Neural crest cell (in vitro differentiated cells): ENCODE data around the gene TMEM50A. TPM values are rescaled to one million over a fixed set of nuclear protein-coding genes. Genes with fewer than 3 reads are reported as not detected.

Source experiments
- DNase-seq: peaks from one replicate; pipeline ENCODE4 v3.0.0; 2021; ENCODE audit warnings: low read depth, mixed read lengths, low spot score
- H3K27ac Mint-ChIP-seq: one replicate; pipeline ENCODE4 v1.8.0; 2021; ENCODE audit warnings: mild to moderate bottlenecking, mixed read lengths; ENCODE audit not compliant: unreplicated experiment
- H3K27me3 Mint-ChIP-seq: 2 replicates; pipeline ENCODE4 v1.8.0; 2021; ENCODE audit warnings: low read depth, mild to moderate bottlenecking, mixed read lengths
- H3K36me3 Mint-ChIP-seq: 2 replicates; pipeline ENCODE4 v1.8.0; 2021; ENCODE audit warnings: low read depth, mild to moderate bottlenecking, mixed read lengths
- H3K4me1 Mint-ChIP-seq: 2 replicates; pipeline ENCODE4 v1.8.0; 2021; ENCODE audit warnings: mixed read lengths
- H3K4me3 Mint-ChIP-seq: one replicate; pipeline ENCODE4 v1.8.0; 2021; ENCODE audit warnings: mild to moderate bottlenecking, mixed read lengths
- H3K9me3 Mint-ChIP-seq: 2 replicates; pipeline ENCODE4 v1.8.0; 2021; ENCODE audit warnings: mixed read lengths
- CTCF ChIP-seq: fragments of 200-600 bp; sonication (generic); conservative IDR thresholded peaks from 2 replicates; pipeline ENCODE4 v1.5.0; 2021; ENCODE audit warnings: antibody characterized with exemption, mild to moderate bottlenecking
- total RNA-seq: library from RNA; stranded (reverse); gene quantifications from 2 replicates; pipeline ENCODE4 v1.2.1, GENCODE V29; 2021

The TMEM50A gene
- total RNA-seq, 1 donor from 2014 or later, result 69.2 TPM

GRCh38 chr1:25338986-25339385 lies 852 bp downstream of the TMEM50A start:
- no peak for DNase-seq
- TF ChIP-seq CTCF, result no peak
- Mint-ChIP-seq H3K9me3 (no peaks in the 10 kb centered on the region), H3K27ac (peak overlapping the region; percentile 93), H3K4me1 (peaks cover 25% of the 10 kb centered on the region), H3K27me3 (no peaks in the 10 kb centered on the region), H3K36me3 (peaks cover 3% of the 10 kb centered on the region), H3K4me3 (peak overlapping the region; percentile 96)

GRCh38 chr1:25341746-25342145 lies 3.6 kb downstream of the TMEM50A start:
- Mint-ChIP-seq H3K27me3 (no peaks in the 10 kb centered on the region), H3K4me1 (peaks cover 20% of the 10 kb centered on the region), H3K36me3 (peaks cover 3% of the 10 kb centered on the region), H3K27ac (peak overlapping the region; percentile 50), H3K9me3 (no peaks in the 10 kb centered on the region), H3K4me3 (peak overlapping the region; percentile 31)
- TF ChIP-seq CTCF, result no peak
- DNase-seq, result no peak

- Mint-ChIP-seq H3K36me3 (peaks cover 5% of the 10 kb centered on the region), H3K4me3 (no peak overlapping the region), H3K27me3 (no peaks in the 10 kb centered on the region), H3K9me3 (no peaks in the 10 kb centered on the region), H3K4me1 (peaks cover 16% of the 10 kb centered on the region), H3K27ac (no peak overlapping the region)
- TF ChIP-seq CTCF, result no peak
- no peak for DNase-seq
These were observed 4.7 kb downstream of the TMEM50A start for GRCh38 chr1:25342846-25343245.

GRCh38 chr1:25343872-25344271 lies 5.7 kb downstream of the TMEM50A start:
- Mint-ChIP-seq H3K4me1 (peaks cover 16% of the 10 kb centered on the region), H3K4me3 (no peak overlapping the region), H3K9me3 (no peaks in the 10 kb centered on the region), H3K27me3 (no peaks in the 10 kb centered on the region), H3K36me3 (peaks cover 8% of the 10 kb centered on the region), H3K27ac (no peak overlapping the region)
- no peak for TF ChIP-seq CTCF
- no peak for DNase-seq

- peaks cover 8% of the 10 kb centered on the region for H3K36me3 Mint-ChIP-seq
- no peak overlapping the region for H3K27ac Mint-ChIP-seq
- no peaks in the 10 kb centered on the region for H3K27me3 Mint-ChIP-seq
- no peaks in the 10 kb centered on the region for H3K9me3 Mint-ChIP-seq
- DNase-seq, result no peak
- H3K4me1 Mint-ChIP-seq, result no peaks in the 10 kb centered on the region
- no peak for TF ChIP-seq CTCF
- H3K4me3 Mint-ChIP-seq, result no peak overlapping the region
These were observed 9.4 kb downstream of the TMEM50A start for GRCh38 chr1:25347556-25347955.

- Mint-ChIP-seq H3K27ac (no peak overlapping the region), H3K27me3 (no peaks in the 10 kb centered on the region), H3K4me3 (no peak overlapping the region), H3K9me3 (no peaks in the 10 kb centered on the region), H3K4me1 (no peaks in the 10 kb centered on the region), H3K36me3 (peaks cover 5% of the 10 kb centered on the region)
- DNase-seq, result no peak
- TF ChIP-seq CTCF, result no peak
These were observed 11.5 kb downstream of the TMEM50A start for GRCh38 chr1:25349606-25350005.
